Adipose tissue (tissue), 3 donors: ENCODE results near the gene PTPRU. TPM values are rescaled to one million over a fixed set of nuclear protein-coding genes. Genes with fewer than 3 reads are reported as not detected.

Source experiments
- H3K27ac ChIP-seq: one replicate; pipeline ENCODE4 v1.5.1; 2013; ENCODE audit warnings: low read depth, low read length
- WGBS, 3 donors: extraction: QIAGEN DNeasy Blood & Tissue Kit; methylation state at CpG; one replicate each; pipeline ENCODE4 v1.1.7; 2013; 5-methylcytosine and 5-hydroxymethylcytosine counted together
- polyA plus RNA-seq, 3 donors: library from polyadenylated mRNA; stranded (reverse); fragments of 200-250 nt; gene quantifications; one replicate each; pipeline ENCODE4 v1.2.3, GENCODE V29; 2013
- donor health status: healthy with polysubstance abuse.
- donor health status: Bipolar disorder and iron deficiency.
- donor health status: healthy.

PTPRU gene
- polyA plus RNA-seq, 3 donors = 8.1 to 15.9 (median 9.0) TPM

GRCh38 chr1:29238620-29239002, 2.3 kb downstream of the PTPRU start:
- no peak overlapping the region for H3K27ac ChIP-seq
- 36 to 61% (median 36%) methylated on average over 11 of the region's 11 CpGs for WGBS, 3 donors

- 51 to 54% (median 52%) methylated on average over 7 of the region's 7 CpGs for WGBS, 3 donors
These were observed 2.8 kb downstream of the PTPRU start for GRCh38 chr1:29239142-29239541.

GRCh38 chr1:29240400-29240837, 4.1 kb downstream of the PTPRU start:
- H3K27ac ChIP-seq = no peak overlapping the region
- 29 to 40% (median 38%) methylated on average over 4 of the region's 4 CpGs for WGBS, 3 donors

More at GRCh38 chr1:29239142-29239541, 2.8 kb downstream of the PTPRU start:
- H3K27ac ChIP-seq = no peak overlapping the region

GRCh38 chr1:29240986-29241385, 4.7 kb downstream of the PTPRU start:
- H3K27ac ChIP-seq = no peak overlapping the region
- WGBS, 3 donors = 86 to 89% (median 89%) methylated on average over 2 of the region's 2 CpGs

GRCh38 chr1:29243023-29243870, 6.9 kb downstream of the PTPRU start:
- H3K27ac ChIP-seq = no peak overlapping the region
- 77 to 81% (median 77%) methylated on average over 16 of the region's 16 CpGs for WGBS, 3 donors

- WGBS, 3 donors = 56 to 77% (median 57%) methylated on average over 3 of the region's 3 CpGs
- no peak overlapping the region for H3K27ac ChIP-seq
These were observed 7.5 kb downstream of the PTPRU start for GRCh38 chr1:29243871-29244200.

GRCh38 chr1:29245261-29245660, 8.9 kb downstream of the PTPRU start:
- WGBS, 3 donors = 81 to 88% (median 86%) methylated on average over 6 of the region's 6 CpGs
- H3K27ac ChIP-seq = no peak overlapping the region

- WGBS, 3 donors = 62 to 64% (median 63%) methylated on average over 5 of the region's 5 CpGs
- H3K27ac ChIP-seq = no peak overlapping the region
These were observed 9.6 kb downstream of the PTPRU start for GRCh38 chr1:29245876-29246275.

GRCh38 chr1:29247044-29247443, 10.7 kb downstream of the PTPRU start:
- WGBS, 3 donors = 66 to 99% (median 88%) methylated on average over 3 of the region's 3 CpGs
- H3K27ac ChIP-seq = no peak overlapping the region

- H3K27ac ChIP-seq = no peak overlapping the region
- WGBS, 3 donors = 87 to 88% (median 87%) methylated on average over 8 of the region's 8 CpGs
These were observed 11.4 kb downstream of the PTPRU start for GRCh38 chr1:29247571-29248273.

- WGBS, 3 donors = 85 to 95% (median 91%) methylated on average over 2 of the region's 2 CpGs
- H3K27ac ChIP-seq = no peak overlapping the region
These were observed 12.1 kb downstream of the PTPRU start for GRCh38 chr1:29248409-29248808.

- WGBS, 3 donors = 58 to 67% (median 63%) methylated on average over 8 of the region's 8 CpGs
- no peak overlapping the region for H3K27ac ChIP-seq
These were observed 12.9 kb downstream of the PTPRU start for GRCh38 chr1:29249170-29249691.

- 94 to 100% (median 95%) methylated on average over 2 of the region's 2 CpGs for WGBS, 3 donors
- no peak overlapping the region for H3K27ac ChIP-seq
These were observed 13.7 kb downstream of the PTPRU start for GRCh38 chr1:29249951-29250581.

- 83 to 90% (median 83%) methylated on average over 8 of the region's 8 CpGs for WGBS, 3 donors
- H3K27ac ChIP-seq = no peak overlapping the region
These were observed 15.1 kb downstream of the PTPRU start for GRCh38 chr1:29251164-29252124.

- H3K27ac ChIP-seq = no peak overlapping the region
- 94 to 96% (median 95%) methylated on average over 3 of the region's 3 CpGs for WGBS, 3 donors
These were observed 16.9 kb downstream of the PTPRU start for GRCh38 chr1:29253180-29253579.

GRCh38 chr1:29254346-29254745, 18.0 kb downstream of the PTPRU start:
- H3K27ac ChIP-seq = no peak overlapping the region
- WGBS, 3 donors = 82 to 92% (median 90%) methylated on average over 7 of the region's 7 CpGs

GRCh38 chr1:29255134-29255666, 18.9 kb downstream of the PTPRU start:
- WGBS, 3 donors = 87 to 91% (median 89%) methylated on average over 10 of the region's 10 CpGs

GRCh38 chr1:29256394-29256793, 20.1 kb downstream of the PTPRU start:
- WGBS, 3 donors = 69 to 83% (median 79%) methylated on average over 5 of the region's 5 CpGs

More at GRCh38 chr1:29255134-29255666, 18.9 kb downstream of the PTPRU start:
- no peak overlapping the region for H3K27ac ChIP-seq

More at GRCh38 chr1:29256394-29256793, 20.1 kb downstream of the PTPRU start:
- H3K27ac ChIP-seq = no peak overlapping the region
